GM23338 (cell line): ENCODE results near the gene UPF3B. TPM values are rescaled to one million over a fixed set of nuclear protein-coding genes. Genes with fewer than 3 reads are reported as not detected.

Experiments used
- ATAC-seq: fragments of 200-7000 bp; cut with Tn5 transposase; 3 replicates; pipeline ENCODE4 v1.9.1; 2020
- DNase-seq: peaks from one replicate; pipeline ENCODE4 v3.0.0-alpha.2; 2015; ENCODE audit warnings: low spot score
- H2AFZ ChIP-seq: fragments of 200-600 bp; sonication (generic); 2 replicates; pipeline ENCODE4 v1.8.0; 2016; ENCODE audit warnings: antibody characterized with exemption, mild to moderate bottlenecking, moderate library complexity
- H3F3A ChIP-seq: fragments of 200-600 bp; sonication (generic); replicated peaks from 2 replicates; pipeline ENCODE4 v1.8.0; 2017; ENCODE audit warnings: antibody characterized with exemption, mixed run types, low read depth
- H3K27ac ChIP-seq: fragments of 200-600 bp; sonication (generic); 2 replicates; pipeline ENCODE4 v1.6.1; 2016; ENCODE audit warnings: low read depth
- H3K27me3 ChIP-seq: fragments of 200-600 bp; sonication (generic); 2 replicates; pipeline ENCODE4 v1.8.0; 2016; ENCODE audit warnings: mild to moderate bottlenecking, mixed run types, moderate library complexity; ENCODE audit not compliant: insufficient read depth
- H3K36me3 ChIP-seq: fragments of 200-600 bp; sonication (generic); 2 replicates; pipeline ENCODE4 v1.8.0; 2016; ENCODE audit warnings: mild to moderate bottlenecking; ENCODE audit not compliant: insufficient read depth
- H3K4me1 ChIP-seq: fragments of 200-600 bp; sonication (generic); 2 replicates; pipeline ENCODE4 v1.8.0; 2016; ENCODE audit warnings: mild to moderate bottlenecking, moderate library complexity; ENCODE audit not compliant: insufficient read depth
- H3K4me2 ChIP-seq: fragments of 200-600 bp; sonication (generic); 2 replicates; pipeline ENCODE4 v1.7.1; 2017; ENCODE audit warnings: mixed run types
- H3K4me3 ChIP-seq: fragments of 200-600 bp; sonication (generic); 2 replicates; pipeline ENCODE4 v1.6.1; 2016; ENCODE audit warnings: mixed run types
- H3K79me2 ChIP-seq: fragments of 200-600 bp; sonication (generic); replicated peaks from 2 replicates; pipeline ENCODE4 v1.8.0; 2017; ENCODE audit warnings: mild to moderate bottlenecking; ENCODE audit not compliant: insufficient read depth
- H3K9me2 ChIP-seq: fragments of 200-600 bp; sonication (generic); 2 replicates; pipeline ENCODE4 v1.8.0; 2017; ENCODE audit not compliant: insufficient read depth
- H4K20me1 ChIP-seq: fragments of 200-600 bp; sonication (generic); replicated peaks from 2 replicates; pipeline ENCODE4 v1.8.0; 2017; ENCODE audit warnings: mild to moderate bottlenecking; ENCODE audit not compliant: insufficient read depth
- H3K27ac Mint-ChIP-seq: 2 replicates; pipeline ENCODE4 v1.8.0; 2020; ENCODE audit warnings: inconsistent platforms, mild to moderate bottlenecking, moderate library complexity, mixed read lengths
- H3K27me3 Mint-ChIP-seq: 3 replicates; pipeline ENCODE4 v1.8.0; 2022; ENCODE audit warnings: low read depth, mild to moderate bottlenecking, moderate library complexity, mixed read lengths, inconsistent platforms; ENCODE audit not compliant: insufficient read depth, poor library complexity
- H3K36me3 Mint-ChIP-seq: 3 replicates; pipeline ENCODE4 v1.8.0; 2021; ENCODE audit warnings: low read depth, mild to moderate bottlenecking, inconsistent platforms, moderate library complexity, mixed read lengths
- H3K4me1 Mint-ChIP-seq: 3 replicates; pipeline ENCODE4 v1.8.0; 2020; ENCODE audit warnings: mild to moderate bottlenecking, inconsistent platforms, mixed read lengths
- H3K4me3 Mint-ChIP-seq: 3 replicates; pipeline ENCODE4 v1.8.0; 2021; ENCODE audit warnings: moderate library complexity, mild to moderate bottlenecking, inconsistent platforms, mixed read lengths
- H3K9me3 Mint-ChIP-seq: 3 replicates; pipeline ENCODE4 v1.8.0; 2020; ENCODE audit warnings: moderate library complexity, mild to moderate bottlenecking, inconsistent platforms, mixed read lengths
- CREB1 ChIP-seq: fragments of 250-450 bp; sonication (Bioruptor Pico); IDR thresholded peaks from 2 replicates; pipeline ENCODE4 v1.5.0; 2020; ENCODE audit warnings: low read depth, mild to moderate bottlenecking, moderate library complexity
- EZH2 ChIP-seq: fragments of 200-600 bp; sonication (generic); IDR thresholded peaks from one replicate; pipeline ENCODE4 v1.8.0; 2017; ENCODE audit warnings: antibody characterized with exemption, mild to moderate bottlenecking, low read depth; ENCODE audit not compliant: unreplicated experiment
- EZH2phosphoT487 ChIP-seq: fragments of 200-600 bp; sonication (generic); IDR thresholded peaks from one replicate; pipeline ENCODE4 v1.8.1; 2018; ENCODE audit warnings: antibody characterized with exemption; ENCODE audit not compliant: unreplicated experiment
- JUNB ChIP-seq: IDR thresholded peaks from one replicate; pipeline ENCODE4 v1.6.1; 2016; ENCODE audit warnings: antibody characterized with exemption; ENCODE audit not compliant: unreplicated experiment
- NANOG ChIP-seq: IDR thresholded peaks from 2 replicates; pipeline ENCODE4 v1.6.1; 2016; ENCODE audit warnings: antibody characterized with exemption, borderline replicate concordance
- STAT1 ChIP-seq: IDR thresholded peaks from one replicate; pipeline ENCODE4 v1.6.1; 2016; ENCODE audit warnings: antibody characterized with exemption; ENCODE audit not compliant: unreplicated experiment
- ZNF114 ChIP-seq: fragments of 250-450 bp; sonication (Bioruptor Pico); IDR thresholded peaks from 2 replicates; pipeline ENCODE4 v1.5.0; 2020; ENCODE audit warnings: mild to moderate bottlenecking, moderate library complexity
- ZNF331 ChIP-seq: fragments of 250-450 bp; sonication (Bioruptor Pico); IDR thresholded peaks from 2 replicates; pipeline ENCODE4 v1.5.0; 2020; ENCODE audit warnings: low read depth, mild to moderate bottlenecking, moderate library complexity
- polyA plus RNA-seq: library from polyadenylated mRNA; unstranded; fragments of >200 nt; fragmentation: Nextera tagmentation; extraction: Ambion mirVana; gene quantifications from 2 replicates; pipeline ENCODE4 v1.2.1, GENCODE V29; 2016
- total RNA-seq: library from RNA; depleted of rRNA; stranded (reverse); fragments of >200 nt; shearing (Covaris generic); gene quantifications from 2 replicates; pipeline ENCODE4 v1.2.3, GENCODE V29; 2014
- TF ChIP-seq, protein P1 (sequence below): fragments of 250-450 bp; sonication (Bioruptor Pico); IDR thresholded peaks from 2 replicates; pipeline ENCODE4 v1.5.0; 2020; ENCODE audit warnings: mild to moderate bottlenecking, moderate library complexity
- TF ChIP-seq, protein P2 (sequence below), 2 experiments: fragments of 200-600 bp in 1 of 2; sonication (generic) in 1 of 2; conservative IDR thresholded peaks; 2 replicates each; pipeline versions ENCODE4 v1.5.1 to v1.6.1; 2016 to 2017; ENCODE audit warnings: antibody characterized with exemption in 2 of 2, low read depth in 2 of 2, mild to moderate bottlenecking in 2 of 2, moderate library complexity in 1 of 2
- TF ChIP-seq, protein P3 (sequence below): IDR thresholded peaks from 2 replicates; pipeline ENCODE4 v1.6.1; 2016; ENCODE audit warnings: antibody characterized with exemption
- TF ChIP-seq, protein P4 (sequence below): IDR thresholded peaks from one replicate; pipeline ENCODE4 v1.6.1; 2018; ENCODE audit warnings: antibody characterized with exemption; ENCODE audit not compliant: unreplicated experiment

UPF3B gene
- total and polyA plus RNA-seq, 2 experiments from 2014 or later, result 9.4 to 62.0 TPM

DNA sequence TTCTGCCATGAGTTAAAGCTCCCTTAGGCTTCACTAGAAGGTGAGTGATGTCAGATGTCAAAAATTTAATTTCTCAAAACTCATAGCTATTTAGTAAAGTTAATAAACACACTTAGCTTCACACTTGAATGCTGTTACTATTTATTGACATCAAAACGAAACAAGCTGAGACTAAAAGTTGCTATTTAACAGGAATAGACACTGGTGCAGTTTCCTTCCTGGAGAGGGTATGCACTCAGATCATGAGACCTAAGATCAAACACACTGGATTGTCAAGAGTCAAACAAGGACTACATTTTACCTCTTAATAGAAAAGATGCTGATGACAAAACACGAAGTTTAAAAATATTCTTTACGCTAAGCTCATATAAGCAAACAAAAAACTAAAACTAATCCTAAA lies 18.9 kb downstream of the UPF3B start:
- DNase-seq (no peak), ATAC-seq (no peak)
- no peaks in the 10 kb centered on the region for H3K4me1 Mint-ChIP-seq
- no peaks in the 10 kb centered on the region for H3K27me3 ChIP-seq
- no peaks in the 10 kb centered on the region for H3K79me2 ChIP-seq
- peaks cover 84% of the 10 kb centered on the region for H3K36me3 Mint-ChIP-seq
- no peaks in the 10 kb centered on the region for H3K9me3 Mint-ChIP-seq
- no peak overlapping the region for H3K4me2 ChIP-seq
- H3K4me3 ChIP-seq, result no peak overlapping the region
- H3K4me3 Mint-ChIP-seq, result no peak overlapping the region
- TF ChIP-seq, protein P1, sequence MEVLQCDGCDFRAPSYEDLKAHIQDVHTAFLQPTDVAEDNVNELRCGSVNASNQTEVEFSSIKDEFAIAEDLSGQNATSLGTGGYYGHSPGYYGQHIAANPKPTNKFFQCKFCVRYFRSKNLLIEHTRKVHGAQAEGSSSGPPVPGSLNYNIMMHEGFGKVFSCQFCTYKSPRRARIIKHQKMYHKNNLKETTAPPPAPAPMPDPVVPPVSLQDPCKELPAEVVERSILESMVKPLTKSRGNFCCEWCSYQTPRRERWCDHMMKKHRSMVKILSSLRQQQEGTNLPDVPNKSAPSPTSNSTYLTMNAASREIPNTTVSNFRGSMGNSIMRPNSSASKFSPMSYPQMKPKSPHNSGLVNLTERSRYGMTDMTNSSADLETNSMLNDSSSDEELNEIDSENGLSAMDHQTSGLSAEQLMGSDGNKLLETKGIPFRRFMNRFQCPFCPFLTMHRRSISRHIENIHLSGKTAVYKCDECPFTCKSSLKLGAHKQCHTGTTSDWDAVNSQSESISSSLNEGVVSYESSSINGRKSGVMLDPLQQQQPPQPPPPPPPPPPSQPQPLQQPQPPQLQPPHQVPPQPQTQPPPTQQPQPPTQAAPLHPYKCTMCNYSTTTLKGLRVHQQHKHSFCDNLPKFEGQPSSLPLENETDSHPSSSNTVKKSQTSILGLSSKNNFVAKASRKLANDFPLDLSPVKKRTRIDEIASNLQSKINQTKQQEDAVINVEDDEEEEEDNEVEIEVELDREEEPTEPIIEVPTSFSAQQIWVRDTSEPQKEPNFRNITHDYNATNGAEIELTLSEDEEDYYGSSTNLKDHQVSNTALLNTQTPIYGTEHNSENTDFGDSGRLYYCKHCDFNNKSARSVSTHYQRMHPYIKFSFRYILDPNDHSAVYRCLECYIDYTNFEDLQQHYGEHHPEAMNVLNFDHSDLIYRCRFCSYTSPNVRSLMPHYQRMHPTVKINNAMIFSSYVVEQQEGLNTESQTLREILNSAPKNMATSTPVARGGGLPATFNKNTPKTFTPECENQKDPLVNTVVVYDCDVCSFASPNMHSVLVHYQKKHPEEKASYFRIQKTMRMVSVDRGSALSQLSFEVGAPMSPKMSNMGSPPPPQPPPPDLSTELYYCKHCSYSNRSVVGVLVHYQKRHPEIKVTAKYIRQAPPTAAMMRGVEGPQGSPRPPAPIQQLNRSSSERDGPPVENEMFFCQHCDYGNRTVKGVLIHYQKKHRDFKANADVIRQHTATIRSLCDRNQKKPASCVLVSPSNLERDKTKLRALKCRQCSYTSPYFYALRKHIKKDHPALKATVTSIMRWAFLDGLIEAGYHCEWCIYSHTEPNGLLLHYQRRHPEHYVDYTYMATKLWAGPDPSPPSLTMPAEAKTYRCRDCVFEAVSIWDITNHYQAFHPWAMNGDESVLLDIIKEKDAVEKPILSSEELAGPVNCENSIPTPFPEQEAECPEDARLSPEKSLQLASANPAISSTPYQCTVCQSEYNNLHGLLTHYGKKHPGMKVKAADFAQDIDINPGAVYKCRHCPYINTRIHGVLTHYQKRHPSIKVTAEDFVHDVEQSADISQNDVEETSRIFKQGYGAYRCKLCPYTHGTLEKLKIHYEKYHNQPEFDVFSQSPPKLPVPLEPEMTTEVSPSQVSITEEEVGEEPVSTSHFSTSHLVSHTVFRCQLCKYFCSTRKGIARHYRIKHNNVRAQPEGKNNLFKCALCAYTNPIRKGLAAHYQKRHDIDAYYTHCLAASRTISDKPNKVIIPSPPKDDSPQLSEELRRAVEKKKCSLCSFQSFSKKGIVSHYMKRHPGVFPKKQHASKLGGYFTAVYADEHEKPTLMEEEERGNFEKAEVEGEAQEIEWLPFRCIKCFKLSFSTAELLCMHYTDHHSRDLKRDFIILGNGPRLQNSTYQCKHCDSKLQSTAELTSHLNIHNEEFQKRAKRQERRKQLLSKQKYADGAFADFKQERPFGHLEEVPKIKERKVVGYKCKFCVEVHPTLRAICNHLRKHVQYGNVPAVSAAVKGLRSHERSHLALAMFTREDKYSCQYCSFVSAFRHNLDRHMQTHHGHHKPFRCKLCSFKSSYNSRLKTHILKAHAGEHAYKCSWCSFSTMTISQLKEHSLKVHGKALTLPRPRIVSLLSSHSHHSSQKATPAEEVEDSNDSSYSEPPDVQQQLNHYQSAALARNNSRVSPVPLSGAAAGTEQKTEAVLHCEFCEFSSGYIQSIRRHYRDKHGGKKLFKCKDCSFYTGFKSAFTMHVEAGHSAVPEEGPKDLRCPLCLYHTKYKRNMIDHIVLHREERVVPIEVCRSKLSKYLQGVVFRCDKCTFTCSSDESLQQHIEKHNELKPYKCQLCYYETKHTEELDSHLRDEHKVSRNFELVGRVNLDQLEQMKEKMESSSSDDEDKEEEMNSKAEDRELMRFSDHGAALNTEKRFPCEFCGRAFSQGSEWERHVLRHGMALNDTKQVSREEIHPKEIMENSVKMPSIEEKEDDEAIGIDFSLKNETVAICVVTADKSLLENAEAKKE (CRISPR knock-in tag), result no peak
- no peak for TF ChIP-seq EZH2phosphoT487
- TF ChIP-seq JUNB, result no peak
- TF ChIP-seq, protein P2, sequence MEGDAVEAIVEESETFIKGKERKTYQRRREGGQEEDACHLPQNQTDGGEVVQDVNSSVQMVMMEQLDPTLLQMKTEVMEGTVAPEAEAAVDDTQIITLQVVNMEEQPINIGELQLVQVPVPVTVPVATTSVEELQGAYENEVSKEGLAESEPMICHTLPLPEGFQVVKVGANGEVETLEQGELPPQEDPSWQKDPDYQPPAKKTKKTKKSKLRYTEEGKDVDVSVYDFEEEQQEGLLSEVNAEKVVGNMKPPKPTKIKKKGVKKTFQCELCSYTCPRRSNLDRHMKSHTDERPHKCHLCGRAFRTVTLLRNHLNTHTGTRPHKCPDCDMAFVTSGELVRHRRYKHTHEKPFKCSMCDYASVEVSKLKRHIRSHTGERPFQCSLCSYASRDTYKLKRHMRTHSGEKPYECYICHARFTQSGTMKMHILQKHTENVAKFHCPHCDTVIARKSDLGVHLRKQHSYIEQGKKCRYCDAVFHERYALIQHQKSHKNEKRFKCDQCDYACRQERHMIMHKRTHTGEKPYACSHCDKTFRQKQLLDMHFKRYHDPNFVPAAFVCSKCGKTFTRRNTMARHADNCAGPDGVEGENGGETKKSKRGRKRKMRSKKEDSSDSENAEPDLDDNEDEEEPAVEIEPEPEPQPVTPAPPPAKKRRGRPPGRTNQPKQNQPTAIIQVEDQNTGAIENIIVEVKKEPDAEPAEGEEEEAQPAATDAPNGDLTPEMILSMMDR (conservative IDR thresholded peaks at IDR 0.05; ENCODE audit: low read depth in 2 of 2), result no peak
- no peak for TF ChIP-seq CREB1 (CRISPR knock-in tag)
- TF ChIP-seq, protein P3, sequence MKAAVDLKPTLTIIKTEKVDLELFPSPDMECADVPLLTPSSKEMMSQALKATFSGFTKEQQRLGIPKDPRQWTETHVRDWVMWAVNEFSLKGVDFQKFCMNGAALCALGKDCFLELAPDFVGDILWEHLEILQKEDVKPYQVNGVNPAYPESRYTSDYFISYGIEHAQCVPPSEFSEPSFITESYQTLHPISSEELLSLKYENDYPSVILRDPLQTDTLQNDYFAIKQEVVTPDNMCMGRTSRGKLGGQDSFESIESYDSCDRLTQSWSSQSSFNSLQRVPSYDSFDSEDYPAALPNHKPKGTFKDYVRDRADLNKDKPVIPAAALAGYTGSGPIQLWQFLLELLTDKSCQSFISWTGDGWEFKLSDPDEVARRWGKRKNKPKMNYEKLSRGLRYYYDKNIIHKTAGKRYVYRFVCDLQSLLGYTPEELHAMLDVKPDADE, result no peak
- TF ChIP-seq NANOG, result no peak
- no peak for TF ChIP-seq ZNF114 (CRISPR knock-in tag)
- no peak for TF ChIP-seq STAT1
- TF ChIP-seq ZNF331, result no peak
- TF ChIP-seq, protein P4, sequence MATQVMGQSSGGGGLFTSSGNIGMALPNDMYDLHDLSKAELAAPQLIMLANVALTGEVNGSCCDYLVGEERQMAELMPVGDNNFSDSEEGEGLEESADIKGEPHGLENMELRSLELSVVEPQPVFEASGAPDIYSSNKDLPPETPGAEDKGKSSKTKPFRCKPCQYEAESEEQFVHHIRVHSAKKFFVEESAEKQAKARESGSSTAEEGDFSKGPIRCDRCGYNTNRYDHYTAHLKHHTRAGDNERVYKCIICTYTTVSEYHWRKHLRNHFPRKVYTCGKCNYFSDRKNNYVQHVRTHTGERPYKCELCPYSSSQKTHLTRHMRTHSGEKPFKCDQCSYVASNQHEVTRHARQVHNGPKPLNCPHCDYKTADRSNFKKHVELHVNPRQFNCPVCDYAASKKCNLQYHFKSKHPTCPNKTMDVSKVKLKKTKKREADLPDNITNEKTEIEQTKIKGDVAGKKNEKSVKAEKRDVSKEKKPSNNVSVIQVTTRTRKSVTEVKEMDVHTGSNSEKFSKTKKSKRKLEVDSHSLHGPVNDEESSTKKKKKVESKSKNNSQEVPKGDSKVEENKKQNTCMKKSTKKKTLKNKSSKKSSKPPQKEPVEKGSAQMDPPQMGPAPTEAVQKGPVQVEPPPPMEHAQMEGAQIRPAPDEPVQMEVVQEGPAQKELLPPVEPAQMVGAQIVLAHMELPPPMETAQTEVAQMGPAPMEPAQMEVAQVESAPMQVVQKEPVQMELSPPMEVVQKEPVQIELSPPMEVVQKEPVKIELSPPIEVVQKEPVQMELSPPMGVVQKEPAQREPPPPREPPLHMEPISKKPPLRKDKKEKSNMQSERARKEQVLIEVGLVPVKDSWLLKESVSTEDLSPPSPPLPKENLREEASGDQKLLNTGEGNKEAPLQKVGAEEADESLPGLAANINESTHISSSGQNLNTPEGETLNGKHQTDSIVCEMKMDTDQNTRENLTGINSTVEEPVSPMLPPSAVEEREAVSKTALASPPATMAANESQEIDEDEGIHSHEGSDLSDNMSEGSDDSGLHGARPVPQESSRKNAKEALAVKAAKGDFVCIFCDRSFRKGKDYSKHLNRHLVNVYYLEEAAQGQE, result no peak
- TF ChIP-seq EZH2, result no peak
- no peaks in the 10 kb centered on the region for H3K9me2 ChIP-seq
- no peak overlapping the region for H3K27ac ChIP-seq
- peaks cover 3% of the 10 kb centered on the region for H3K27me3 Mint-ChIP-seq
- no peaks in the 10 kb centered on the region for H4K20me1 ChIP-seq
- no peak overlapping the region for H2AFZ ChIP-seq
- H3K4me1 ChIP-seq, result no peaks in the 10 kb centered on the region
- H3F3A ChIP-seq, result no peaks in the 10 kb centered on the region
- no peak overlapping the region for H3K27ac Mint-ChIP-seq
- peaks cover 10% of the 10 kb centered on the region for H3K36me3 ChIP-seq
